Measurements from ENCODE around the gene APC.

DNA sequence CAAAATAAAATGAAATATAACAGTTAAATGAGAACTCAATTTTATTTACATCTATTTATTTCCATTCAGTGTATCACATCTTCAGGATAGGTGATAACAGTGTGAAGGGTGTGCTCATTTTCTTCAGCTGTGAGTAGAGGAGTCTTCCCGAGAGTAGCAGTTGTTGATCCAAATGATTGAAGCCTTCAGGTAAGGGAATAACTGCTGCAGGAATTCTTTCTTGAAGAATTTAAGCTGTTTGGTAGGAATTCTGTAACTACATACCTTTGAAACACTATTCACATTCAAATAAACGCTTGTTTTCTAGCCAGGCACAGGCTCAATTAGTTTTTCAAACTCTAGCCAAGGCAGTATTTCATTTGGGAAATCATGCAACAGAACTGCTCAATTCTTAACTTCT, 138.7 kb downstream of the APC start:
- TF ChIP-seq CREB1 (IDR thresholded peaks at IDR 0.05), result no peak
- TF ChIP-seq, protein P1, sequence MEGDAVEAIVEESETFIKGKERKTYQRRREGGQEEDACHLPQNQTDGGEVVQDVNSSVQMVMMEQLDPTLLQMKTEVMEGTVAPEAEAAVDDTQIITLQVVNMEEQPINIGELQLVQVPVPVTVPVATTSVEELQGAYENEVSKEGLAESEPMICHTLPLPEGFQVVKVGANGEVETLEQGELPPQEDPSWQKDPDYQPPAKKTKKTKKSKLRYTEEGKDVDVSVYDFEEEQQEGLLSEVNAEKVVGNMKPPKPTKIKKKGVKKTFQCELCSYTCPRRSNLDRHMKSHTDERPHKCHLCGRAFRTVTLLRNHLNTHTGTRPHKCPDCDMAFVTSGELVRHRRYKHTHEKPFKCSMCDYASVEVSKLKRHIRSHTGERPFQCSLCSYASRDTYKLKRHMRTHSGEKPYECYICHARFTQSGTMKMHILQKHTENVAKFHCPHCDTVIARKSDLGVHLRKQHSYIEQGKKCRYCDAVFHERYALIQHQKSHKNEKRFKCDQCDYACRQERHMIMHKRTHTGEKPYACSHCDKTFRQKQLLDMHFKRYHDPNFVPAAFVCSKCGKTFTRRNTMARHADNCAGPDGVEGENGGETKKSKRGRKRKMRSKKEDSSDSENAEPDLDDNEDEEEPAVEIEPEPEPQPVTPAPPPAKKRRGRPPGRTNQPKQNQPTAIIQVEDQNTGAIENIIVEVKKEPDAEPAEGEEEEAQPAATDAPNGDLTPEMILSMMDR (IDR thresholded peaks at IDR 0.05; ENCODE audit: control extremely low read depth in 1 of 3, insufficient read depth in 1 of 3, low read depth in 1 of 3, low read length in 3 of 3), result no peak
- TF ChIP-seq MAFK (IDR thresholded peaks at IDR 0.05; ENCODE audit: low read depth, low read length), result no peak
- no peak for TF ChIP-seq BACH1 (IDR thresholded peaks at IDR 0.05; ENCODE audit: low read length)
- TF ChIP-seq, protein P2, sequence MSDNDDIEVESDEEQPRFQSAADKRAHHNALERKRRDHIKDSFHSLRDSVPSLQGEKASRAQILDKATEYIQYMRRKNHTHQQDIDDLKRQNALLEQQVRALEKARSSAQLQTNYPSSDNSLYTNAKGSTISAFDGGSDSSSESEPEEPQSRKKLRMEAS (IDR thresholded peaks at IDR 0.05), result no peak
- no peak for TF ChIP-seq SIN3A (conservative IDR thresholded peaks at IDR 0.05 in 1 of 2, IDR thresholded peaks at IDR 0.05 in 1 of 2; ENCODE audit: low read depth in 1 of 2, low read length in 2 of 2)
- TF ChIP-seq, protein P3, sequence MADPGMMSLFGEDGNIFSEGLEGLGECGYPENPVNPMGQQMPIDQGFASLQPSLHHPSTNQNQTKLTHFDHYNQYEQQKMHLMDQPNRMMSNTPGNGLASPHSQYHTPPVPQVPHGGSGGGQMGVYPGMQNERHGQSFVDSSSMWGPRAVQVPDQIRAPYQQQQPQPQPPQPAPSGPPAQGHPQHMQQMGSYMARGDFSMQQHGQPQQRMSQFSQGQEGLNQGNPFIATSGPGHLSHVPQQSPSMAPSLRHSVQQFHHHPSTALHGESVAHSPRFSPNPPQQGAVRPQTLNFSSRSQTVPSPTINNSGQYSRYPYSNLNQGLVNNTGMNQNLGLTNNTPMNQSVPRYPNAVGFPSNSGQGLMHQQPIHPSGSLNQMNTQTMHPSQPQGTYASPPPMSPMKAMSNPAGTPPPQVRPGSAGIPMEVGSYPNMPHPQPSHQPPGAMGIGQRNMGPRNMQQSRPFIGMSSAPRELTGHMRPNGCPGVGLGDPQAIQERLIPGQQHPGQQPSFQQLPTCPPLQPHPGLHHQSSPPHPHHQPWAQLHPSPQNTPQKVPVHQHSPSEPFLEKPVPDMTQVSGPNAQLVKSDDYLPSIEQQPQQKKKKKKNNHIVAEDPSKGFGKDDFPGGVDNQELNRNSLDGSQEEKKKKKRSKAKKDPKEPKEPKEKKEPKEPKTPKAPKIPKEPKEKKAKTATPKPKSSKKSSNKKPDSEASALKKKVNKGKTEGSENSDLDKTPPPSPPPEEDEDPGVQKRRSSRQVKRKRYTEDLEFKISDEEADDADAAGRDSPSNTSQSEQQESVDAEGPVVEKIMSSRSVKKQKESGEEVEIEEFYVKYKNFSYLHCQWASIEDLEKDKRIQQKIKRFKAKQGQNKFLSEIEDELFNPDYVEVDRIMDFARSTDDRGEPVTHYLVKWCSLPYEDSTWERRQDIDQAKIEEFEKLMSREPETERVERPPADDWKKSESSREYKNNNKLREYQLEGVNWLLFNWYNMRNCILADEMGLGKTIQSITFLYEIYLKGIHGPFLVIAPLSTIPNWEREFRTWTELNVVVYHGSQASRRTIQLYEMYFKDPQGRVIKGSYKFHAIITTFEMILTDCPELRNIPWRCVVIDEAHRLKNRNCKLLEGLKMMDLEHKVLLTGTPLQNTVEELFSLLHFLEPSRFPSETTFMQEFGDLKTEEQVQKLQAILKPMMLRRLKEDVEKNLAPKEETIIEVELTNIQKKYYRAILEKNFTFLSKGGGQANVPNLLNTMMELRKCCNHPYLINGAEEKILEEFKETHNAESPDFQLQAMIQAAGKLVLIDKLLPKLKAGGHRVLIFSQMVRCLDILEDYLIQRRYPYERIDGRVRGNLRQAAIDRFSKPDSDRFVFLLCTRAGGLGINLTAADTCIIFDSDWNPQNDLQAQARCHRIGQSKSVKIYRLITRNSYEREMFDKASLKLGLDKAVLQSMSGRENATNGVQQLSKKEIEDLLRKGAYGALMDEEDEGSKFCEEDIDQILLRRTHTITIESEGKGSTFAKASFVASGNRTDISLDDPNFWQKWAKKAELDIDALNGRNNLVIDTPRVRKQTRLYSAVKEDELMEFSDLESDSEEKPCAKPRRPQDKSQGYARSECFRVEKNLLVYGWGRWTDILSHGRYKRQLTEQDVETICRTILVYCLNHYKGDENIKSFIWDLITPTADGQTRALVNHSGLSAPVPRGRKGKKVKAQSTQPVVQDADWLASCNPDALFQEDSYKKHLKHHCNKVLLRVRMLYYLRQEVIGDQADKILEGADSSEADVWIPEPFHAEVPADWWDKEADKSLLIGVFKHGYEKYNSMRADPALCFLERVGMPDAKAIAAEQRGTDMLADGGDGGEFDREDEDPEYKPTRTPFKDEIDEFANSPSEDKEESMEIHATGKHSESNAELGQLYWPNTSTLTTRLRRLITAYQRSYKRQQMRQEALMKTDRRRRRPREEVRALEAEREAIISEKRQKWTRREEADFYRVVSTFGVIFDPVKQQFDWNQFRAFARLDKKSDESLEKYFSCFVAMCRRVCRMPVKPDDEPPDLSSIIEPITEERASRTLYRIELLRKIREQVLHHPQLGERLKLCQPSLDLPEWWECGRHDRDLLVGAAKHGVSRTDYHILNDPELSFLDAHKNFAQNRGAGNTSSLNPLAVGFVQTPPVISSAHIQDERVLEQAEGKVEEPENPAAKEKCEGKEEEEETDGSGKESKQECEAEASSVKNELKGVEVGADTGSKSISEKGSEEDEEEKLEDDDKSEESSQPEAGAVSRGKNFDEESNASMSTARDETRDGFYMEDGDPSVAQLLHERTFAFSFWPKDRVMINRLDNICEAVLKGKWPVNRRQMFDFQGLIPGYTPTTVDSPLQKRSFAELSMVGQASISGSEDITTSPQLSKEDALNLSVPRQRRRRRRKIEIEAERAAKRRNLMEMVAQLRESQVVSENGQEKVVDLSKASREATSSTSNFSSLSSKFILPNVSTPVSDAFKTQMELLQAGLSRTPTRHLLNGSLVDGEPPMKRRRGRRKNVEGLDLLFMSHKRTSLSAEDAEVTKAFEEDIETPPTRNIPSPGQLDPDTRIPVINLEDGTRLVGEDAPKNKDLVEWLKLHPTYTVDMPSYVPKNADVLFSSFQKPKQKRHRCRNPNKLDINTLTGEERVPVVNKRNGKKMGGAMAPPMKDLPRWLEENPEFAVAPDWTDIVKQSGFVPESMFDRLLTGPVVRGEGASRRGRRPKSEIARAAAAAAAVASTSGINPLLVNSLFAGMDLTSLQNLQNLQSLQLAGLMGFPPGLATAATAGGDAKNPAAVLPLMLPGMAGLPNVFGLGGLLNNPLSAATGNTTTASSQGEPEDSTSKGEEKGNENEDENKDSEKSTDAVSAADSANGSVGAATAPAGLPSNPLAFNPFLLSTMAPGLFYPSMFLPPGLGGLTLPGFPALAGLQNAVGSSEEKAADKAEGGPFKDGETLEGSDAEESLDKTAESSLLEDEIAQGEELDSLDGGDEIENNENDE (IDR thresholded peaks at IDR 0.05; ENCODE audit: insufficient replicate concordance, low read length), result no peak
- no peak for TF ChIP-seq NRF1 (IDR thresholded peaks at IDR 0.05; ENCODE audit: low read depth, low read length)
- TF ChIP-seq POLR2A (IDR thresholded peaks at IDR 0.05; ENCODE audit: control extremely low read depth in 1 of 2, low read depth in 2 of 2, low read length in 2 of 2), result no peak
- TF ChIP-seq EZH2 (IDR thresholded peaks at IDR 0.05; ENCODE audit: low read depth, low read length, severe bottlenecking), result no peak
- TF ChIP-seq YY1 (IDR thresholded peaks at IDR 0.05; ENCODE audit: low read depth, low read length), result no peak
- TF ChIP-seq JUND (IDR thresholded peaks at IDR 0.05; ENCODE audit: low read length), result no peak
